HG03565 (cell line): ENCODE data around the gene ETS1.
A peak's percentile ranks its signal among the peaks of the same experiment; 100 is the strongest.

Experiments used
- ATAC-seq: cut with Tn5 transposase; IDR thresholded peaks from one replicate; pipeline ENCODE4 v1.9.1; 2021; ENCODE audit warnings: mild to moderate bottlenecking, moderate library complexity; ENCODE audit not compliant: unreplicated experiment

The ETS1 gene

DNA sequence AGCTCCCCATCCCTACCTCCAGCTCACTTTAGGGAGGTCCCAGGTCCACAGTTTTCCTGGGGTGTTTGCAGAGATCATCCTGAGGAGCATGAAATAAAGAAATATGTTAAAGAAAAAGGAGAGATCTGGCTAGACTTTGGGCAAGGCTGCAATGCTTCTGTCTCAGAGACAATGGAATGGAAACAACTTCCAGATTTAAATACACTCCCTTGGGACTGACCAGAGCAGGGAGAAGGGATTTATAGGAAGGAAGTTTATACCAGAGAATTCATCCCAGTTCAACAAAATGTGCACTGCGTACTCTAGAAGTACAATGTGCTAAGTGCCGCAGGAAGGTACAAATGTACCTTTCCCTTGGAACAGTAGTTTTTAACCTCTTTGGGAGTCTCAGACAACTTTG lies 40.4 kb downstream of the ETS1 start:
- no peak for ATAC-seq

DNA sequence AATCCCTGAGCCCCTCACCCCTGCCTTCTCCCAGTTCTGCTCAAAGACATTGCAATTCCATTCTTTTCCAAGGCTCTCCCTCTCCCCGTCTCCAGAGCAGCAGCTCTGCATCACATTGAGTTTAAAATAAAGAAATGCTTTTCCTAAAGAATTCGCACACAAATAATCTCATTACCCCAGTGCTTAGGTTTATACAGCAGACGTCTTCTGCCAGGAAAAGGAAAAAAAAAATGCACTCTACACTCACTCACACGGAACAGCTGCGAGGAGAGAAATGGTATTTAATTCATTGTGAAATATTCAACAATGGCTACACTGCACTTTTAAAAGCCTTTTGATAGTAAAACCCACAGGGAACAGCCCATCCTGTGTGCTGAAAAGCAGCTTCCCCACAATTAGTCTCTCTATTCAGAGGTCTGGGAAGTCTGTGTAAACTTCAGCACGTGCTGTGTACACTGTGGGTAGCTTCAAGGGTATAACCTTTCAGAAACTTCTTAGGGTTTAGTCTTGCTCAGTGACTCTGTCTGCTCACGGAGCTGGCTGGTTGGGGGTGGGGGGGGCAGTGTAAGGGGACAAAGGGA lies 42.8 kb downstream of the ETS1 start:
- ATAC-seq = no peak

DNA sequence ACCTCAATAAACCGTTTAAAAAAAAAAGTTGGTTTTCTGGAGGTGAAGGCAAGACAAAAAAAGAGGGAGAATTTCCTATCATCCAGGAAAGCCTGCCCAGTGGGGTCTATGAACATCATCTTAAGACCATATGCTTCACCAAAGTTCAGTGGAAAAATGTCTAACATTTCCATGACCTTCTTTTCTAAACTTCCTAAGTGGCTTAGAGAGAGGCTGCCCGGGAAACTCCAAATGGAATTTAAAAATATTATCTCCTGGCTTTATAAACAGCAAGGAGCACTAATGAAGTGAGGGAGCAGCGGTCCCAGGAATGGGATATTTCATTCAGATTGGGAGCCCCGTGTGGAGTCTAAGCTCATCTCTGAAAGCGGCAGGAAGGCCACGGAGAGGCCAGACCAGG lies 46.9 kb downstream of the ETS1 start:
- ATAC-seq = no peak

DNA sequence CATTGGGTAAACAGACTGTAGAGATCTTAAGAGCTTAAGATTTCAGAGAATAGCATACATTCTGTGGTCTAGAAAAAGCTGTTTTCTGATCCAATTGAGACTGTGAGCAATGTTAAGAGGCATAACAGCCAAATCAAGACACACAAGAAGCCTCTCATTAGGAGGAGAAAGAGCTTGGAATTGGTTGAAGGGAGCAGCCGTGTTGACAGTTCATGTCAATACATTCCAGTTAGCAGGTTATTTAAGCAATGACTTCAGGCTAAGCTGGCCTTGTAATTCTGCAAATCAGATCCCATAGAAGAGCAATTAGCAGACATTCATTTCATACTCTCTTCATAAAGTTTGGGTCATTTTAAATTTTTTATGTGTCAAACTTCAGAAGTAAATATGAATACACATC lies 50.9 kb downstream of the ETS1 start:
- no peak for ATAC-seq

DNA sequence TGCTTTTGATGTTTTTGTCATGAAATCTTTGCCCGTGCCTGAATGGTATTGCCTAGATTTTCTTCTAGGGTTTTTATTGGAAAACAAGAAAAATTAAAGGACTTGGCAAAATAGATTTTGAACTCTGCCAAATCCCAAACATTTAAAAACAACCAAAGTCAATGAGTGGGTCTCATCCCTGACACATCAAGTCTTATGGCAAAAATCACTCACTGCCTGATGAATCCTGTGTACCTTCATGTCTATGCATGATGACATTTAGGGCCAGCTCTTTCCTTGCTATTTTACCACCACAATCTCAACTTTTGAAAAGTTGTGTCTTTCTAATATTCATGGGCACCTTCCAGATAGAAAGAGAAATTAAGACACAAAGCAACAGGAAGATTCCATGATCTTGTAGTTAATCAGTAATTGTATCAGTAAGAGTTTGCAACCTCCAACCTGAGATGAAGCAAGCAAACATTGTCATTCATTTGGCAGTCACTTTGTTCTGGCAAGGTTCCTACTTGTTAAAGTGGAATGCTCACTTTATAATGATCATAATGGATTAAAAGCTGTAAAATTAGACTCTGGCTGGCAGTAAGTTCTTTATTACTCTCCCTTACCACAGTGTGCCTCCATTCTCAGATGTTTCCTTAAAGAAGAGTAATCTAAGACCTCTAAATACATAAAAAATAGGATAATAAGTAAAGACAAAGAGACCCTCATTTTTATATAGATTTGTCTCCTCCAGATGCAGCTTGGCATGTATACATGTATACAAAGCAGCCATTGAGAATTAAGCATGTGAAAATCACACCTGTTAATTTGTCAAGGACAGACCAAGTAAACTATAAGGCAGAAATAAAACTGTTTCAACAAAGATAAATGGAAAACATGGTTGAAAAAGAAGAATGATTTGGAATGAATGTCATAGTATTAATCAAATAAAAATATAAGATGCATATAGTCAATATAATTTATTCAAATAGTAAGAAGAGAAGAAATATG lies 51.6 kb downstream of the ETS1 start:
- ATAC-seq = no peak

DNA sequence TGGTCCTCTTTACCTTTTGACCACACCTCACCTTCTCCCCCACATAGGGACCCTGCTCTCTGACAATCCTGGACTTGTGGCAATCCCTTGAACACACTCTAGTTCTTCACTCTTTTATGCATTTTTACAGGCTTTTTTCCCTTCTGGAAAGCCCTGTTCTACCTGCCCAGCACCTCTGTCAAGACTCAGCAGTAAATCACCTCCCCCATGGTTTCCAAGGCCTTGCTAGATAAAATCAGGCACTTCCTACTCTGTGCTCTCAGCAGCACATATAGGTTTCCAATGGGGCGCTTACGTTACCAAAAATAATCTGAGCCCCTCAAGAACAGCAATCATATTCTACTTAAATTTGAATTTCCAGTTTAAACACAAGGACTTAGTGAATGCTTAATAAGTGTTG lies 53.9 kb downstream of the ETS1 start:
- no peak for ATAC-seq

DNA sequence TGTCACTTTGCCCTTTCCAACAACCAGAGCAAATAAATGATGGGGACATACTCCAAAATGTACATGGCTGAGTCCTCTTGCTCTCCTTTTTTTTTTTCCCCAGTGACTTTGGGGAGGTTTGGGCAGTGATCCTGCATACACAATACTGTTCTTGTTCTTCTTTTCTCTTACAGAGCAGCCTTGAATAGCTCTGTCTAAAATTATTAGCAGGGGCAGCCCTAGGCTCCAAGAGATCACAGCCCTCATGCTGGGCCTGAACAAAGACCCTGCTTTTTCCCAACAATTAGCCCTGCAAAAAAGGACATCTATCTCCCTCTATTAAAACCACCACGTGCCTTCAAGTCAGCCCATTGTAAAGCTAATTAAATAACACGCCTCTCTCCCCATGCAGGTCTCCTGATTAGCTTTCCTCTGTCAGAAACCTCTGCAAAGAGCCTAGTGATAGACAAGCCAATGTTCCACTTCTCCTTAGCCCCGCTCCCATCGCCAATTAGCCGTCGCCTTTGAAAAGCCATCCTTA lies 54.7 kb downstream of the ETS1 start:
- ATAC-seq = no peak

DNA sequence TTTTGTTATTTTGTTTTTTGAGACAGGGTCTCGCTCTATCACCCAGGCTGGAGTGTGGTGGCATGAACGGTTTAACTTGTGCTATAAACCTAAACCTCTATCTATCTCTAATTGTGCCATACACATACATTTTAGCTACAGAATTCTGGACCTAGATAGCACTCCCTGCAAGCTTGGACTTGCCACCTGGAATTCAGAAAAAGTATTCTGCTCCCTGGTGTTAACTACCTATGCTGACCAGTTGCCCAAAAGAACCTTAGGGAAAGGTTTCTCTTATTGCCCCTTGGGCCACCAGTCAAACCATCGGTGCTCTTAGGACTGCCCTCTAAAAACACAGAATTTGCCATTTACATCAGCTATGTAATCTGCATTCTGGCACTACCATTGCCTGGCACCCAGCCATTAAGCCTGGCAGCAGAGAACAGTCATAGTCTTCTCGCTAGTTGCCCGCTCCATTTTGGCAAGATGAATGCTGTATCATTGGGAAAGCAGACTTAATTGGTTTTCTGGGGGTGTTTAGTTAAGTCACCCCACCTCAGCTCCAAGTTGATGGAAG lies 55.3 kb downstream of the ETS1 start:
- no peak for ATAC-seq

DNA sequence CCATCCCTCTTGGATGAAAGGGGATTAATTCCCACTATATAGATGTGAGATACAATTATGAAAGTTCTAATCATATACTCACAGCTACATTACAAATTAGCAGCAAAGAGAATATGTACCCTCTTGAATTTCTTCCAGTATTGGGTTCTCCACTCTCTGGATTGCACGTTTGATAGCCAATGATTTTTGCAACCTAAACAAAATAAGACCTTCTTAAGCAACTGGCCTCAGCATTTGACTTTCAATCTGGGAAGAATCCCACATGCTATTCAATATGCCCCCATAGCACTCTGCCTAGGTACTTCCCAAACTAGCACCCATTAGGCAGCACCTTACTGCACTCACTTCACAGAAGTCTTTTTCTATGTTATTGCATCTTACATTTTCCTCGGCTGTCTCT lies 55.8 kb downstream of the ETS1 start:
- no peak for ATAC-seq

DNA sequence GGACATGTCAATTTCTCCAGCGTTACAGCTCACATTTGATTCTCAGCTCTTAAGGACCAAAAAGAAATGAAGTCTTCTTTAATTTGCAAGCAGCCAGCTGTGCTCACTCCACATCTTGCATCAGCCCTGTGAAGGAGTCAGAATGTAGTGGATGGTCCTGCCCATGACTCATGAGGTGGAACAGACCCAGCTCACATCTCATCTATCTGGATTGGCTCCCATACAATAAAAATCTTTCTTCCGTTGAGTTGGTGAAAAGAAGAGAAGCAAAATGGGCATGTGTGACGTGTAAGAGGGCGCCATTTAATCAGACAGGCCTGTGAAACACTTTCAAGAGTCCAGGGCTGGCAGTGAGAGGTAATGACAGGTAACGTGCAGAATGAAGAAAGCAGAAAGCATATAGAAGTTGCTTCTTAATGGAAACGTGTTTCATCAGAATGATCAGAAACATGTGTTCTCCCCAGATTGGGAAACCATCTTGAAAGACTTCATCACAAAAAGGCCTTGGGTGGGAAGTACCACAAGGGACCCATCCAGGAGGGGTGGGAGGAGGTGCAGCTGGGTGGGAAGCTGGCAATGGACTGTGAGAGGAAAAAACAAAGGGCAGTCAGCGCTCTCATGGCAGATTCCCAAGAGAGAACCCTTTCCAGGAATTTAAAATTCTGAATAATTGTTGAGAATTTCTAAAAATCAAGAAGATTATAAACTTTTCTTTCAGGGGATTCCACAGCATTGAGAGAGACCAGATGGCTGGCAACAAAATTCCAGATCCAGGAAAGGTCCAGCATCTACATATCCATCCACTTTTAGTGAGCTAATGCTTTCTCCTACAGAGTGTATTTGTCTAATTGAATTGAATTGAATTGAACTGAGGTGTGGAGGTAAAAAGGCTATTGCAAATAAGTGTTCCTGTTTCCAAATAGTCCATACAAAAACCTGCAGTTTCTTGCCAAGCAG lies 57.0 kb downstream of the ETS1 start:
- no peak for ATAC-seq

DNA sequence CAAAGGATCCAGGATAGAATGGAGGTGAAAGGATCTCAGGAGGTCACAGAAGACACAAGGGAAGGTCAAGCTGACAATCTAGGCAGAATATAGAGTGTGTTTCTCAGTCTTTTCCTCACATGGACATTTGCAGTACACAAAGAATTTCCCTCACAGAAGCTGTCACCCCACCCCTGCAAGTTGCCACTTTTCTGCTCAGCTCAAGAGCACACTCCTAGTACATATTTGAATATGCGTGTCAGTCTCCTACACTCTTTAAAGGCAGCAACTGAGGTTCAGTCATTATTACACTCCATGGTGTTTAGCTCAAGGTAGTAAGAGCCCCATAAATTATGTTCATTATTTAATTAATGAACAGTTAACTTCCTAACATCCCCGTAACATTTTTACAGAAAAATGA lies 59.1 kb downstream of the ETS1 start:
- ATAC-seq = no peak

DNA sequence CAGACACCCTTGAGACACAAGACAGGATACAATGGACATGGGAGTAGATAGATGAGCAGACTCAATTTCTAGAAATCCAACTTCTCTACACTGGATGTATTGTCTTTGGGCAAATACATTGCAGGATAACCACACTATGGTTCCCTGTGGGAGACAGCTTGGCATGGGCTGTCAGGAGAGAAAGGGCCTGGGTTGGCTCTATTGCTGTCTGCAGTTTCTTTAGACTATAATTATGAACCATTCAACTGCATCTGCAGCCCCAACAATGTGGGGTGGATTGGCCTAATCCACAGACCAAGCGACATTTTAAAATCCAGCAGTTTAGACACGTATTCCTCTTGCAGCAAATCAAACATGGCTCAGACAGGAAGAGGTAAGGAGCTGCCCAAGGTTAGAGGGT lies 60.3 kb downstream of the ETS1 start:
- ATAC-seq = no peak

DNA sequence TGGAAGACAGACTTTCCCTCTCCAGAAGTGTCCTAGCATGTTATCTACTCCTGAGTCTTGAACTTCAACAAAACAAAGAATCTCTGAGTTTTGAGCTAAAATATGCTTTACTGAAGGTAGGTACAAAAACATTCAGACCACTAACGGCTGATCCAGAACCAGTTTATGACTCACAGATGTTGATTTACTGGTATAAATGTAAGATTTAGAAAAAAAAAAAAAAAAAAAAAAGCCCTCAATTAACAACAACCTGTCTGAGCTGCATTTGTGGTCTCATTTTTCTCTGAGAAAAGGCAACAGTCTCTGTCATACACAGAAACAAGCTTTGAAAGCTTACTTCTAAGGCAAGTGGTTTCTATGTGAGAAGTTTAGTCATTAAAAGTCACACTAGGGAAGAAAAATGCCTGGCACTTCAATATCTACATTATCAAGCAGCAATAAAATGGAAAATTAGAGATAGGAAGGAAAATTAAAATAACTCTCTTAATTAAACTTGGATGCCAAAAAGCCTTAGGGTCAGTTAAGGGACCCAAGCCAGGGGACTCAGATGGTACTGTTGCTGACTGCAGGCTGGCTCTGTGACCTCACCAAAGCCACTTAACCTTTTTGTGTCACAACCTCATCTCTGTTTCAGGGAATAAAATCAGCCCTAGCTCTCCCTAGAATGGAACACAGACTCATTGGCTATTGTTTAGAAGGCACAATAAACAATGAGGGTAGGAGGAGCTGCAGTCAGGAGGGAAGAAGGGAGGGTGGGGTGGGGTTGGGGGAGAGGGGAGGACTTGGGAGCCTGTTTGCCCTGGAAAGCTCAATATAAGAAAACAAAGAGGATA lies 61.7 kb downstream of the ETS1 start:
- ATAC-seq = no peak

DNA sequence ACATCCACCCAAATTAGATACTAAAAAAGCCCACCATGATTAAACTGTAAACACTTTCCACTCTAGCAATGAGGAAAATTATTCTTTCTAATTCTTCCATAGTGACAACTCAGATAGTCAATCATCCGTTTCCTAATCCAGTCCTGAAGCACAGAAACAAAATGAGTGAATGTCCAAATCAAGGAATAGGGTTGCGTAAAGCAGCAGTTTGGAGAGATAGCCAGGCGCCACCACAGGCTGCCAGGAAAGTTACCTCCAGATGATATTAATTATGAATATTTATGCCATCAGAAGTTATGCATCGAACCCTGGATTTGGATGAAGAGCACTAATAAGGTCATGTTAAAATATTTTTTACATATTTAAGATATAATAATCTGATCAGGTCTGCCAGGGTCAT lies 63.2 kb downstream of the ETS1 start:
- ATAC-seq = no peak

DNA sequence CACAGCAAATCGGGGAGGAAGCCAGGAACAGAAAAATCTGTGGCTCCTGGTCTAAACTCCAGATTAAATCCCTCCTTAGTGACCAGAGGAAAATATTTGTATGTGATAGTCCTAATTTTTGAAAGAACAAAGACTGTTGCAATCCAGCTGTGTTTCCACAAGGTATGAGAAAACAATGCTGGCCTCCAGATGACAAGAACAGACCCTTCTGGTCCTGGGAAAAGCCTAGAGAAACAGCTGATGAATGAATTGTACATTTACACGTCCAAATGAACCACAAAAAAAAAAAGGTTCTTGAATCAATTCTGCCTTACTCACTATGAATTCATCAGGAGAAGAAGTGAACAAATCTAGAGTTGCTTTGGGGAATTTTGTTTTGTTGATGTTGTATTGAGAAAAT lies 63.7 kb downstream of the ETS1 start:
- ATAC-seq = no peak

DNA sequence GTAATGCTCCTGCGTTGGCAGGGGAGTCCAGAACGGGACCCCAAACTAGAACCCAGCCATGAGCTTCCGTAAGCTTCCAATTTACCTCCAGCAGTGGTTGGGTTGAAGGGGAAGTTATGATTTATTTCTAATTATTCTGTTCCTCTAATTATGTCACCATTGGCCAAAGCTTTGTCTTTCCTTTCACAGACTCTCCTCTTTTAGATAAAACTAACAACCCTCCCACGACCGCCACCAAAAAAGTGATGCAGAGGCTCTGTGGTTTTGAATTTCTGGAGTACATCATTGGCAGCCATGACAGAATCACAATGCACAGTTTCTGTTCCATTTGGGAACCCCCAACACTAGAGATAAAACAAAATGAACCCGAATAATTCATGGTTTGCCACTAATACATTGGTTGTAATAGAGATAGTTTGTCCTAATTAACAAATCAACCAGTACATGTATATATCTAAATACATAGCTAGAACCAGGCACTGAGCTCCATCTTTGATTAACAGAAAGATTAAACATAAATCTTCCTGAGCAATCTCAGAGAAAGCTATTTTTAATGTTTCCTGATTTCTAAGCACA lies 64.3 kb downstream of the ETS1 start:
- ATAC-seq = peak; percentile 0

DNA sequence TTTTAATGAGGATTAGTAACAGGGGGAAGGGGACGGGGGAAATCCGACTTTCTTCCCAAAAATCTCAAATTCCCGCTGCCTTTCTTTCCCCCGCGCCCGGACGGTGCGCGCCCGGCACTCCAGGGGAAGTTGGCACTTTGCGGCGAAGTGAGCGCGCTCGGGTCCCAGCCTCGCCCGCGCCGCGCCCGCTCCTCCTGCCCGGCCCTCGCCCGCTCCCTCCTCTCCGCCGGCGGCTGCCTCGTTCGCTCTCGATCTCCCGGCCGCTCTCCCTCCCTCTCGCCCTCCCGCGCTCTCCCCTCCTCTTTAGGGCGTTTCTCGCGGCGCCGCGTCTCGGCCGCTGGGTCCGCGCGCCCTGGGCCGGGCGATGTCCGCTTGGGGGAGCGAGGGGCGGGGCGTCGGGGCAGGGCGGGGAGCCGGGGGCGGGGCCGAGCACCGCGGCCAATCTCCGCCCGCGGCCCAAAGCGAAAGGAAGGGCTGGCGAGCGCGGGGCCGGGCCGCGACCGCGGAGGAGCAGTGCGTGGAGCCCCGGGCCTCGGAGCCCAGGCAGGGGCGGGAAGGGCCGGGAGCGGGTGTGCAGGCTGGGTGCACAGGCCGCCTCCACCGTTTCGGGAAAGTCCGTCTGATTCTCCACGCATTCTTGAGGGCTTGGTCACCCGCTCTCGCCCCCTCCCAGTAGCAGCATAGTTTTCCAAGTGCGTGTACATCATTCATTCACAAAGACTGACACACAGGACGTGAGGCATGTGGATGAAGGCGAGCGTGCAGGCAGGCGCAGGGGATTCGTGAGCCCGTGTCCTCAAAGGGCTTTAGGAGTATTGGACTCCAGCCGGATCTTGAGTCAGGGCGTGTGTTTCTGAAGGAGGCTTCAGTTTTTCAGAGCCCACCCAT lies 65.1 kb downstream of the ETS1 start:
- peak; percentile 56 for ATAC-seq

DNA sequence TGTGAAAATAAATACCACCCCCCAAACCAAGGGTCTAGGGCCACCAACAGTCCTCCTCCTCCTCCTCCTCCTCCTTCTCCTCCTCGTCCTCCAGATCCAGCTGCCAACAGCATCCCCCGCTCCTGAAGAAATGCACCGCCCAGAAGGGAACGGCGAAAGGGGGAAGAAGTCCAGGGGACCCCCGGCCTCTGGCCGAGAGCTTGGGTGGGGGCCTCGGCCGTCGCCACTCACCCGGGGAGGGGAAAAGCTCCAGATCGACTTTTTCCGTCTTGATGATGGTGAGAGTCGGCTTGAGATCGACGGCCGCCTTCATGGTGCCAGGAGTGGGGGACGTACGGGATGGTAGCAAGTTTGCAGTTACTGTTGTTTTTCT lies 65.7 kb downstream of the ETS1 start:
- ATAC-seq = no peak
